GM18909 (cell line): ENCODE data around the gene ACO1.

Experiments
- ATAC-seq: cut with Tn5 transposase; IDR thresholded peaks from one replicate; pipeline ENCODE4 v1.9.1; 2021; ENCODE audit warnings: mild to moderate bottlenecking; ENCODE audit not compliant: unreplicated experiment, poor library complexity

ACO1 gene

GRCh38 chr9:32380944-32381343 lies 3.5 kb upstream of the ACO1 start:
- ATAC-seq: no peak

- ATAC-seq: no peak
These were observed 1.7 kb upstream of the ACO1 start for GRCh38 chr9:32382565-32383320.

- no peak for ATAC-seq
These were observed 460 bp upstream of the ACO1 start for GRCh38 chr9:32384002-32384363.

- no peak for ATAC-seq
These were observed 875 bp downstream of the ACO1 start for GRCh38 chr9:32385152-32385884.

- ATAC-seq: no peak
These were observed 1.4 kb downstream of the ACO1 start for GRCh38 chr9:32385885-32386283.

- ATAC-seq: no peak
These were observed 2.8 kb downstream of the ACO1 start for GRCh38 chr9:32387256-32387655.

GRCh38 chr9:32389365-32389764 lies 4.9 kb downstream of the ACO1 start:
- ATAC-seq: no peak

GRCh38 chr9:32393911-32394310 lies 9.5 kb downstream of the ACO1 start:
- no peak for ATAC-seq

GRCh38 chr9:32394381-32395049 lies 10.1 kb downstream of the ACO1 start:
- ATAC-seq: no peak

- no peak for ATAC-seq
These were observed 11.2 kb downstream of the ACO1 start for GRCh38 chr9:32395510-32396216.

GRCh38 chr9:32398207-32398606 lies 13.8 kb downstream of the ACO1 start:
- no peak for ATAC-seq

GRCh38 chr9:32399110-32399815 lies 14.8 kb downstream of the ACO1 start:
- no peak for ATAC-seq

- no peak for ATAC-seq
These were observed 17.0 kb downstream of the ACO1 start for GRCh38 chr9:32401488-32401887.

GRCh38 chr9:32403567-32404260 lies 19.3 kb downstream of the ACO1 start:
- ATAC-seq: no peak

GRCh38 chr9:32404402-32404801 lies 20.0 kb downstream of the ACO1 start:
- ATAC-seq: no peak

- ATAC-seq: no peak
These were observed 20.4 kb downstream of the ACO1 start for GRCh38 chr9:32404856-32405255.

- ATAC-seq: no peak
These were observed 21.1 kb downstream of the ACO1 start for GRCh38 chr9:32405506-32405905.

- ATAC-seq: no peak
These were observed 21.6 kb downstream of the ACO1 start for GRCh38 chr9:32406046-32406445.

GRCh38 chr9:32411753-32412152 lies 27.3 kb downstream of the ACO1 start:
- ATAC-seq: no peak

- no peak for ATAC-seq
These were observed 28.0 kb downstream of the ACO1 start for GRCh38 chr9:32412440-32412839.
